Esophagus squamous epithelium (tissue), 4 donors: ENCODE results near the gene BPIFA1.

ENCODE experiments used
- CTCF ChIP-seq, 6 experiments: fragments of 450-650 bp in 4 of 6; fragments of 200-600 bp in 2 of 6; sonication (generic) in 2 of 6; IDR thresholded peaks; one replicate each; pipeline ENCODE4 v1.5.1; 2016 to 2019; ENCODE audit warnings: antibody characterized with exemption in 6 of 6, mild to moderate bottlenecking in 4 of 6, moderate library complexity in 4 of 6
- POLR2A ChIP-seq, 4 donors: fragments of 450-650 bp; IDR thresholded peaks; one replicate each; pipeline ENCODE4 v1.6.1; 2017; ENCODE audit warnings: antibody characterized with exemption in 4 of 4, mild to moderate bottlenecking in 4 of 4, moderate library complexity in 3 of 4

GRCh38 chr20:33199026-33199425, 36.8 kb upstream of the BPIFA1 start:
- no peak for TF ChIP-seq CTCF (IDR thresholded peaks at IDR 0.05)
- TF ChIP-seq POLR2A (IDR thresholded peaks at IDR 0.05): no peak
